Left ventricle myocardium inferior (tissue), 1 donor: ENCODE data around the gene DGKD. TPM values are rescaled to one million over a fixed set of nuclear protein-coding genes. Genes with fewer than 3 reads are reported as not detected.
A peak's percentile ranks its signal among the peaks of the same experiment; 100 is the strongest.

Experiments used
- DNase-seq: peaks from one replicate; pipeline ENCODE4 v3.0.0-alpha.2; 2020
- H3K27ac ChIP-seq: fragments of 200-600 bp; replicated peaks from 2 replicates; pipeline ENCODE4 v1.8.0; 2021
- H3K27me3 ChIP-seq: fragments of 200-600 bp; 2 replicates; pipeline ENCODE4 v1.8.0; 2021; ENCODE audit warnings: low read depth
- H3K36me3 ChIP-seq: fragments of 200-600 bp; 2 replicates; pipeline ENCODE4 v1.8.0; 2021
- H3K4me1 ChIP-seq: fragments of 200-600 bp; 2 replicates; pipeline ENCODE4 v1.8.0; 2021
- H3K4me3 ChIP-seq: fragments of 200-600 bp; 2 replicates; pipeline ENCODE4 v1.8.0; 2021; ENCODE audit warnings: mild to moderate bottlenecking, moderate library complexity
- H3K9me3 ChIP-seq: fragments of 200-600 bp; replicated peaks from 2 replicates; pipeline ENCODE4 v1.8.0; 2021
- intact Hi-C: fragments of 100-400 bp; cut with micrococcal nuclease; formaldehyde crosslinking; loops from one replicate; pipeline ENCODE4 v1.11.0; 2022
- total RNA-seq: library from RNA; stranded (reverse); fragmentation: NEBNext Ultra II Directional; extraction: Animal tissue kit (Norgen Biotek cat#: 25700); gene quantifications from one replicate; pipeline ENCODE4 v1.2.1, GENCODE V29; 2021
- TF ChIP-seq, protein P1 (sequence below): fragments of 200-600 bp; IDR thresholded peaks from 2 replicates; pipeline ENCODE4 v1.8.0; 2021; ENCODE audit warnings: antibody characterized with exemption, mild to moderate bottlenecking, borderline replicate concordance
- donor health status: DM: no; HTN: yes; CAD: no; lungs with severe emphysema.

DGKD gene
- total RNA-seq, 1 donor from 2014 or later = 41.7 TPM

GRCh38 chr2:233430651-233431050 is 76.4 kb downstream of the DGKD start:
- no peak overlapping the region for H3K4me3 ChIP-seq
- peaks cover 78% of the 10 kb centered on the region for H3K4me1 ChIP-seq
- peaks cover 4% of the 10 kb centered on the region for H3K9me3 ChIP-seq
- no peaks in the 10 kb centered on the region for H3K27me3 ChIP-seq
- peak overlapping the region; percentile 9 for H3K27ac ChIP-seq
- peaks cover 13% of the 10 kb centered on the region for H3K36me3 ChIP-seq
- DNase-seq = no peak
- intact Hi-C loops = no loop called here
- TF ChIP-seq, protein P1, sequence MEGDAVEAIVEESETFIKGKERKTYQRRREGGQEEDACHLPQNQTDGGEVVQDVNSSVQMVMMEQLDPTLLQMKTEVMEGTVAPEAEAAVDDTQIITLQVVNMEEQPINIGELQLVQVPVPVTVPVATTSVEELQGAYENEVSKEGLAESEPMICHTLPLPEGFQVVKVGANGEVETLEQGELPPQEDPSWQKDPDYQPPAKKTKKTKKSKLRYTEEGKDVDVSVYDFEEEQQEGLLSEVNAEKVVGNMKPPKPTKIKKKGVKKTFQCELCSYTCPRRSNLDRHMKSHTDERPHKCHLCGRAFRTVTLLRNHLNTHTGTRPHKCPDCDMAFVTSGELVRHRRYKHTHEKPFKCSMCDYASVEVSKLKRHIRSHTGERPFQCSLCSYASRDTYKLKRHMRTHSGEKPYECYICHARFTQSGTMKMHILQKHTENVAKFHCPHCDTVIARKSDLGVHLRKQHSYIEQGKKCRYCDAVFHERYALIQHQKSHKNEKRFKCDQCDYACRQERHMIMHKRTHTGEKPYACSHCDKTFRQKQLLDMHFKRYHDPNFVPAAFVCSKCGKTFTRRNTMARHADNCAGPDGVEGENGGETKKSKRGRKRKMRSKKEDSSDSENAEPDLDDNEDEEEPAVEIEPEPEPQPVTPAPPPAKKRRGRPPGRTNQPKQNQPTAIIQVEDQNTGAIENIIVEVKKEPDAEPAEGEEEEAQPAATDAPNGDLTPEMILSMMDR = no peak

- TF ChIP-seq, protein P1 = no peak
- intact Hi-C loops = no loop called here
Measured at GRCh38 chr2:233433029-233433428, 78.7 kb downstream of the DGKD start.

GRCh38 chr2:233433794-233434193 is 79.5 kb downstream of the DGKD start:
- H3K27me3 ChIP-seq = no peaks in the 10 kb centered on the region
- H3K27ac ChIP-seq = no peak overlapping the region
- TF ChIP-seq, protein P1 = no peak
- intact Hi-C loops = no loop called here
- DNase-seq = no peak
- H3K36me3 ChIP-seq = peaks cover 44% of the 10 kb centered on the region
- H3K4me1 ChIP-seq = peaks cover 66% of the 10 kb centered on the region
- no peaks in the 10 kb centered on the region for H3K9me3 ChIP-seq
- no peak overlapping the region for H3K4me3 ChIP-seq

More at GRCh38 chr2:233433029-233433428, 78.7 kb downstream of the DGKD start:
- Histone ChIP-seq H3K4me3 (no peak overlapping the region), H3K36me3 (peaks cover 37% of the 10 kb centered on the region), H3K27ac (no peak overlapping the region), H3K4me1 (peaks cover 73% of the 10 kb centered on the region), H3K27me3 (no peaks in the 10 kb centered on the region), H3K9me3 (no peaks in the 10 kb centered on the region)
- DNase-seq = no peak

GRCh38 chr2:233434666-233435330 is 80.5 kb downstream of the DGKD start:
- no peak for DNase-seq
- H3K27ac ChIP-seq = no peak overlapping the region
- peaks cover 67% of the 10 kb centered on the region for H3K4me1 ChIP-seq
- intact Hi-C loops = no loop called here
- no peaks in the 10 kb centered on the region for H3K9me3 ChIP-seq
- TF ChIP-seq, protein P1 = no peak
- H3K36me3 ChIP-seq = peaks cover 49% of the 10 kb centered on the region
- no peak overlapping the region for H3K4me3 ChIP-seq
- H3K27me3 ChIP-seq = no peaks in the 10 kb centered on the region

GRCh38 chr2:233435436-233436190 is 81.3 kb downstream of the DGKD start:
- no peaks in the 10 kb centered on the region for H3K9me3 ChIP-seq
- peaks cover 67% of the 10 kb centered on the region for H3K4me1 ChIP-seq
- no peaks in the 10 kb centered on the region for H3K27me3 ChIP-seq
- peaks cover 49% of the 10 kb centered on the region for H3K36me3 ChIP-seq
- H3K4me3 ChIP-seq = no peak overlapping the region
- intact Hi-C loops = no loop called here
- DNase-seq = no peak
- H3K27ac ChIP-seq = peak overlapping the region; percentile 50
- TF ChIP-seq, protein P1 = no peak
